ENCODE results near the gene CACNA1I. TPM values are rescaled to one million over a fixed set of nuclear protein-coding genes. Genes with fewer than 3 reads are reported as not detected.
"Not testable (repeated sequence)": the region's sequence is repeated elsewhere in the genome, so short reads cannot be mapped to it uniquely, and the experiment has no call there.

The CACNA1I gene
- polyA plus RNA-seq (2013, experiment 1 of 2), result 0.30 TPM
- 0.38 TPM for polyA plus RNA-seq (2013, experiment 2 of 2)

GRCh38 chr22:39570665-39571064 lies at the start of gene CACNA1I:
Gene CACNA1I (plus strand): TSS chr22:39570753. CDS start chr22:39570753, 0 bp downstream.
- Histone ChIP-seq H3K27me3 (ENCODE audit: insufficient read depth, low read length) (no peaks in the 10 kb centered on the region), H3K4me3 (ENCODE audit: low read length) (no peak within 1 kb of the TSS), H3K36me3 (ENCODE audit: insufficient read depth, low read length) (no peaks in the 10 kb centered on the region), H3K9me3 (ENCODE audit: insufficient read depth, low read depth, low read length) (no peaks in the 10 kb centered on the region), H3K9ac (ENCODE audit: low read depth, low read length) (no peak within 1 kb of the TSS), H3K4me1 (ENCODE audit: insufficient read depth, low read length) (peaks cover 3% of the 10 kb centered on the region; the same call in 1 of the 2 replicates), H3K27ac (ENCODE audit: low read depth, low read length) (no peak within 1 kb of the TSS)
- WGBS, result 91% methylated on average over 14 of the region's 14 CpGs

- H3K27me3 ChIP-seq (ENCODE audit: insufficient read depth, low read length), result peaks cover 17% of the 10 kb centered on the region; the same call in 1 of the 2 replicates
- H3K27ac ChIP-seq (ENCODE audit: low read depth, low read length), result peak overlapping the region; percentile 97
- H3K9ac ChIP-seq (ENCODE audit: low read depth, low read length), result peak overlapping the region; percentile 100
- 12% methylated on average over 28 of the region's 28 CpGs for WGBS
- not testable (repeated sequence) for H3K4me1 ChIP-seq (ENCODE audit: insufficient read depth, low read length); H3K9me3 ChIP-seq (ENCODE audit: insufficient read depth, low read depth, low read length)
- H3K36me3 ChIP-seq (ENCODE audit: insufficient read depth, low read length), result peaks cover 47% of the 10 kb centered on the region
- peak overlapping the region; percentile 91 for H3K4me3 ChIP-seq (ENCODE audit: low read length)
Measured at GRCh38 chr22:39521106-39521885, 49.3 kb upstream of the CACNA1I start.

GRCh38 chr22:39522091-39522490 lies 48.5 kb upstream of the CACNA1I start:
- H3K9me3 ChIP-seq (ENCODE audit: insufficient read depth, low read depth, low read length); H3K4me1 ChIP-seq (ENCODE audit: insufficient read depth, low read length): not testable (repeated sequence)
- 72% methylated on average over 3 of the region's 5 CpGs for WGBS
- Histone ChIP-seq H3K4me3 (ENCODE audit: low read length) (peak overlapping the region; percentile 91), H3K36me3 (ENCODE audit: insufficient read depth, low read length) (peaks cover 43% of the 10 kb centered on the region), H3K27me3 (ENCODE audit: insufficient read depth, low read length) (peaks cover 12% of the 10 kb centered on the region; the same call in 1 of the 2 replicates), H3K9ac (ENCODE audit: low read depth, low read length) (peak overlapping the region; percentile 100; the same call in 1 of the 2 replicates), H3K27ac (ENCODE audit: low read depth, low read length) (peak overlapping the region; percentile 97; the same call in 1 of the 2 replicates)

- peaks cover 4% of the 10 kb centered on the region; the same call in 1 of the 2 replicates for H3K4me1 ChIP-seq (ENCODE audit: insufficient read depth, low read length)
Measured at GRCh38 chr22:39522567-39523300, 47.8 kb upstream of the CACNA1I start.

GRCh38 chr22:39524089-39524752 lies 46.3 kb upstream of the CACNA1I start:
- H3K27me3 ChIP-seq (ENCODE audit: insufficient read depth, low read length), result no peaks in the 10 kb centered on the region
- H3K36me3 ChIP-seq (ENCODE audit: insufficient read depth, low read length), result peaks cover 50% of the 10 kb centered on the region
- no peak overlapping the region for H3K9ac ChIP-seq (ENCODE audit: low read depth, low read length)
- no peak overlapping the region for H3K27ac ChIP-seq (ENCODE audit: low read depth, low read length)
- 92% methylated on average over 13 of the region's 13 CpGs for WGBS
- H3K4me3 ChIP-seq (ENCODE audit: low read length), result no peak overlapping the region
- peaks cover 9% of the 10 kb centered on the region; the same call in 1 of the 2 replicates for H3K4me1 ChIP-seq (ENCODE audit: insufficient read depth, low read length)
- no peaks in the 10 kb centered on the region for H3K9me3 ChIP-seq (ENCODE audit: insufficient read depth, low read depth, low read length)

More at GRCh38 chr22:39522567-39523300, 47.8 kb upstream of the CACNA1I start:
- Histone ChIP-seq H3K9me3 (ENCODE audit: insufficient read depth, low read depth, low read length) (no peaks in the 10 kb centered on the region), H3K9ac (ENCODE audit: low read depth, low read length) (peak overlapping the region; percentile 28; the same call in 1 of the 2 replicates), H3K27ac (ENCODE audit: low read depth, low read length) (peak overlapping the region; percentile 16; the same call in 1 of the 2 replicates), H3K4me3 (ENCODE audit: low read length) (peak overlapping the region; percentile 91), H3K27me3 (ENCODE audit: insufficient read depth, low read length) (peaks cover 6% of the 10 kb centered on the region; the same call in 1 of the 2 replicates), H3K36me3 (ENCODE audit: insufficient read depth, low read length) (peaks cover 41% of the 10 kb centered on the region)
- WGBS, result 89% methylated on average over 14 of the region's 14 CpGs

- no peak overlapping the region for H3K9ac ChIP-seq (ENCODE audit: low read depth, low read length)
- H3K4me1 ChIP-seq (ENCODE audit: insufficient read depth, low read length), result peaks cover 9% of the 10 kb centered on the region; the same call in 1 of the 2 replicates
- H3K4me3 ChIP-seq (ENCODE audit: low read length), result no peak overlapping the region
- peak overlapping the region; percentile 43; the same call in 1 of the 2 replicates for H3K27ac ChIP-seq (ENCODE audit: low read depth, low read length)
- no peaks in the 10 kb centered on the region for H3K27me3 ChIP-seq (ENCODE audit: insufficient read depth, low read length)
- H3K9me3 ChIP-seq (ENCODE audit: insufficient read depth, low read depth, low read length), result no peaks in the 10 kb centered on the region
- WGBS, result 91% methylated on average over 10 of the region's 10 CpGs
- peaks cover 57% of the 10 kb centered on the region for H3K36me3 ChIP-seq (ENCODE audit: insufficient read depth, low read length)
Measured at GRCh38 chr22:39524753-39525657, 45.5 kb upstream of the CACNA1I start.

- Histone ChIP-seq H3K27me3 (ENCODE audit: insufficient read depth, low read length) (no peaks in the 10 kb centered on the region), H3K4me1 (ENCODE audit: insufficient read depth, low read length) (peaks cover 9% of the 10 kb centered on the region; the same call in 1 of the 2 replicates), H3K9me3 (ENCODE audit: insufficient read depth, low read depth, low read length) (no peaks in the 10 kb centered on the region), H3K36me3 (ENCODE audit: insufficient read depth, low read length) (peaks cover 62% of the 10 kb centered on the region), H3K9ac (ENCODE audit: low read depth, low read length) (no peak overlapping the region), H3K4me3 (ENCODE audit: low read length) (no peak overlapping the region), H3K27ac (ENCODE audit: low read depth, low read length) (0 out of 2 replicates have a peak overlapping the region, but pooled peaks have one; percentile 43)
- WGBS, result 85% methylated on average over 4 of the region's 4 CpGs
Measured at GRCh38 chr22:39525658-39525975, 44.9 kb upstream of the CACNA1I start.

- peaks cover 60% of the 10 kb centered on the region for H3K36me3 ChIP-seq (ENCODE audit: insufficient read depth, low read length)
- no peaks in the 10 kb centered on the region for H3K27me3 ChIP-seq (ENCODE audit: insufficient read depth, low read length)
- H3K27ac ChIP-seq (ENCODE audit: low read depth, low read length), result peak overlapping the region; percentile 55; the same call in 1 of the 2 replicates
- no peaks in the 10 kb centered on the region for H3K9me3 ChIP-seq (ENCODE audit: insufficient read depth, low read depth, low read length)
- H3K4me3 ChIP-seq (ENCODE audit: low read length), result no peak overlapping the region
- no peak overlapping the region for H3K9ac ChIP-seq (ENCODE audit: low read depth, low read length)
- H3K4me1 ChIP-seq (ENCODE audit: insufficient read depth, low read length), result peaks cover 16% of the 10 kb centered on the region
- WGBS, result 86% methylated on average over 4 of the region's 4 CpGs
Measured at GRCh38 chr22:39526736-39527171, 43.8 kb upstream of the CACNA1I start.

GRCh38 chr22:39527481-39527961 lies 43.0 kb upstream of the CACNA1I start:
- H3K27ac ChIP-seq (ENCODE audit: low read depth, low read length), result no peak overlapping the region
- H3K9me3 ChIP-seq (ENCODE audit: insufficient read depth, low read depth, low read length), result no peaks in the 10 kb centered on the region
- 78% methylated on average over 6 of the region's 6 CpGs for WGBS
- peaks cover 53% of the 10 kb centered on the region for H3K36me3 ChIP-seq (ENCODE audit: insufficient read depth, low read length)
- no peaks in the 10 kb centered on the region for H3K27me3 ChIP-seq (ENCODE audit: insufficient read depth, low read length)
- H3K4me3 ChIP-seq (ENCODE audit: low read length), result no peak overlapping the region
- H3K9ac ChIP-seq (ENCODE audit: low read depth, low read length), result no peak overlapping the region
- peaks cover 16% of the 10 kb centered on the region for H3K4me1 ChIP-seq (ENCODE audit: insufficient read depth, low read length)
